Neural progenitor cell (in vitro differentiated cells): ENCODE data around the gene TRIM58. TPM values are rescaled to one million over a fixed set of nuclear protein-coding genes. Genes with fewer than 3 reads are reported as not detected.

Source experiments
- DNase-seq: peaks from one replicate; pipeline ENCODE4 v3.0.0-alpha.2; 2016; ENCODE audit warnings: low spot score
- H2AFZ ChIP-seq: fragments of 200-600 bp; sonication (generic); replicated peaks from 2 replicates; pipeline ENCODE4 v1.6.1; 2016; ENCODE audit warnings: antibody characterized with exemption
- H3F3A ChIP-seq: fragments of 200-600 bp; sonication (generic); 2 replicates; pipeline ENCODE4 v1.6.1; 2016; ENCODE audit warnings: antibody characterized with exemption, low read depth
- H3K27ac ChIP-seq: fragments of 200-600 bp; sonication (generic); 2 replicates; pipeline ENCODE4 v1.5.1; 2016; ENCODE audit warnings: mild to moderate bottlenecking
- H3K27me3 ChIP-seq: fragments of 200-600 bp; sonication (generic); 2 replicates; pipeline ENCODE4 v1.6.1; 2016; ENCODE audit warnings: mild to moderate bottlenecking, moderate library complexity
- H3K36me3 ChIP-seq: fragments of 200-600 bp; sonication (generic); 2 replicates; pipeline ENCODE4 v1.5.1; 2016
- H3K4me1 ChIP-seq: fragments of 200-600 bp; sonication (generic); 2 replicates; pipeline ENCODE4 v1.6.1; 2016; ENCODE audit warnings: mixed run types
- H3K4me2 ChIP-seq: fragments of 200-600 bp; sonication (generic); 2 replicates; pipeline ENCODE4 v1.6.1; 2016
- H3K4me3 ChIP-seq: fragments of 200-600 bp; sonication (generic); 2 replicates; pipeline ENCODE4 v1.5.1; 2016
- H3K79me2 ChIP-seq: fragments of 200-600 bp; sonication (generic); 2 replicates; pipeline ENCODE4 v1.6.1; 2016; ENCODE audit warnings: low read depth
- H3K9ac ChIP-seq: fragments of 200-600 bp; sonication (generic); 2 replicates; pipeline ENCODE4 v1.6.1; 2016
- H3K9me3 ChIP-seq: fragments of 200-600 bp; sonication (generic); 2 replicates; pipeline ENCODE4 v1.5.1; 2016; ENCODE audit warnings: low read depth
- H4K20me1 ChIP-seq: fragments of 200-600 bp; sonication (generic); 2 replicates; pipeline ENCODE4 v1.6.1; 2016; ENCODE audit warnings: low read depth
- H3K27ac Mint-ChIP-seq: 3 replicates; pipeline ENCODE4 v1.8.0; 2021; ENCODE audit warnings: mixed read lengths
- H3K27me3 Mint-ChIP-seq: 2 replicates; pipeline ENCODE4 v1.8.0; 2022; ENCODE audit warnings: low read depth, mild to moderate bottlenecking, inconsistent platforms, moderate library complexity, mixed read lengths; ENCODE audit not compliant: insufficient read depth
- H3K36me3 Mint-ChIP-seq: 3 replicates; pipeline ENCODE4 v1.8.0; 2021; ENCODE audit warnings: mixed read lengths
- H3K4me1 Mint-ChIP-seq: 3 replicates; pipeline ENCODE4 v1.8.0; 2021; ENCODE audit warnings: mixed read lengths
- H3K4me3 Mint-ChIP-seq: 3 replicates; pipeline ENCODE4 v1.8.0; 2021; ENCODE audit warnings: mild to moderate bottlenecking, moderate library complexity, mixed read lengths
- H3K9me3 Mint-ChIP-seq: 3 replicates; pipeline ENCODE4 v1.8.0; 2020; ENCODE audit warnings: mixed read lengths
- CTCF ChIP-seq: fragments of 200-600 bp; sonication (generic); IDR thresholded peaks from 2 replicates; pipeline ENCODE4 v1.5.1; 2017; ENCODE audit warnings: antibody characterized with exemption, mild to moderate bottlenecking
- EZH2 ChIP-seq: fragments of 200-600 bp; sonication (generic); IDR thresholded peaks from 2 replicates; pipeline ENCODE4 v1.6.1; 2017; ENCODE audit warnings: antibody characterized with exemption, mild to moderate bottlenecking, moderate library complexity
- EZH2phosphoT487 ChIP-seq: fragments of 200-600 bp; sonication (generic); IDR thresholded peaks from 2 replicates; pipeline ENCODE4 v1.6.1; 2017; ENCODE audit warnings: antibody characterized with exemption
- total RNA-seq: library from RNA; depleted of rRNA; stranded (reverse); fragments of >200 nt; gene quantifications from 2 replicates; pipeline ENCODE4 v1.2.3, GENCODE V29; 2015; ENCODE audit warnings: low replicate concordance

Gene TRIM58
- total RNA-seq, 1 donor from 2014 or later, result 0.26 TPM

- H3K27ac Mint-ChIP-seq, result no peak within 1 kb of the TSS
- H3K4me1 Mint-ChIP-seq, result no peaks in the 10 kb centered on the region
- Histone ChIP-seq H3F3A (no peaks in the 10 kb centered on the region), H3K36me3 (no peaks in the 10 kb centered on the region), H3K4me1 (no peaks in the 10 kb centered on the region), H2AFZ (no peak within 1 kb of the TSS), H4K20me1 (no peaks in the 10 kb centered on the region), H3K9me3 (peaks cover 11% of the 10 kb centered on the region), H3K4me3 (no peak within 1 kb of the TSS), H3K9ac (no peak within 1 kb of the TSS), H3K27ac (no peak within 1 kb of the TSS), H3K4me2 (no peak within 1 kb of the TSS), H3K79me2 (no peaks in the 10 kb centered on the region), H3K27me3 (no peaks in the 10 kb centered on the region)
- H3K27me3 Mint-ChIP-seq, result no peaks in the 10 kb centered on the region
- TF ChIP-seq EZH2phosphoT487 (no peak), CTCF (no peak), EZH2 (no peak)
- no peak for DNase-seq
- no peaks in the 10 kb centered on the region for H3K36me3 Mint-ChIP-seq
- peaks cover 7% of the 10 kb centered on the region for H3K9me3 Mint-ChIP-seq
- no peak within 1 kb of the TSS for H3K4me3 Mint-ChIP-seq
Measured at GRCh38 chr1:247841796-247842195, 15.2 kb upstream of the TRIM58 start, which contains the start of gene OR11L1. TSS of gene OR11L1 (minus strand) at chr1:247841896. CDS start at chr1:247841896, 0 bp downstream.

GRCh38 chr1:247843411-247843810 is 13.6 kb upstream of the TRIM58 start:
- no peak overlapping the region for H3K4me3 Mint-ChIP-seq
- H3K4me2 ChIP-seq, result no peak overlapping the region
- no peak overlapping the region for H3K9ac ChIP-seq
- H3K9me3 Mint-ChIP-seq, result peaks cover 10% of the 10 kb centered on the region
- H3K4me3 ChIP-seq, result no peak overlapping the region
- H3K79me2 ChIP-seq, result no peaks in the 10 kb centered on the region
- no peak overlapping the region for H3K27ac ChIP-seq
- H2AFZ ChIP-seq, result no peak overlapping the region
- H4K20me1 ChIP-seq, result no peaks in the 10 kb centered on the region
- no peak for DNase-seq
- H3K36me3 Mint-ChIP-seq, result no peaks in the 10 kb centered on the region
- H3K36me3 ChIP-seq, result no peaks in the 10 kb centered on the region
- H3K27me3 Mint-ChIP-seq, result no peaks in the 10 kb centered on the region
- H3F3A ChIP-seq, result no peaks in the 10 kb centered on the region
- H3K9me3 ChIP-seq, result peaks cover 19% of the 10 kb centered on the region
- no peak overlapping the region for H3K27ac Mint-ChIP-seq
- TF ChIP-seq CTCF, result no peak
- no peak for TF ChIP-seq EZH2phosphoT487
- H3K27me3 ChIP-seq, result no peaks in the 10 kb centered on the region
- H3K4me1 Mint-ChIP-seq, result no peaks in the 10 kb centered on the region
- H3K4me1 ChIP-seq, result no peaks in the 10 kb centered on the region

GRCh38 chr1:247845011-247845692 is 11.8 kb upstream of the TRIM58 start:
- Histone ChIP-seq H3K4me2 (no peak overlapping the region), H3K79me2 (no peaks in the 10 kb centered on the region), H2AFZ (no peak overlapping the region), H3K9ac (no peak overlapping the region), H3K9me3 (peaks cover 19% of the 10 kb centered on the region), H3K4me3 (no peak overlapping the region), H4K20me1 (no peaks in the 10 kb centered on the region), H3K36me3 (no peaks in the 10 kb centered on the region), H3F3A (no peaks in the 10 kb centered on the region), H3K4me1 (no peaks in the 10 kb centered on the region), H3K27ac (no peak overlapping the region), H3K27me3 (no peaks in the 10 kb centered on the region)
- H3K27me3 Mint-ChIP-seq, result no peaks in the 10 kb centered on the region
- DNase-seq, result no peak
- no peaks in the 10 kb centered on the region for H3K4me1 Mint-ChIP-seq
- H3K4me3 Mint-ChIP-seq, result no peak overlapping the region
- H3K27ac Mint-ChIP-seq, result no peak overlapping the region
- no peak for TF ChIP-seq EZH2phosphoT487
- TF ChIP-seq CTCF, result no peak
- TF ChIP-seq EZH2, result no peak
- H3K36me3 Mint-ChIP-seq, result no peaks in the 10 kb centered on the region
- H3K9me3 Mint-ChIP-seq, result peaks cover 9% of the 10 kb centered on the region
